Activated CD8-positive, alpha-beta memory T cell treated with anti-CD3 and anti-CD28 coated beads for 1 hour (primary cell): ENCODE results near the gene TCEAL9.
A peak's percentile ranks its signal among the peaks of the same experiment; 100 is the strongest.
"Not testable (repeated sequence)": the region's sequence is repeated elsewhere in the genome, so short reads cannot be mapped to it uniquely, and the experiment has no call there.

Source experiments
- DNase-seq, 2 donors: peaks; one replicate each; pipeline ENCODE4 v3.0.0-alpha.2; 2020; ENCODE audit warnings: low read depth in 1 of 2; ENCODE audit errors: extremely low read depth in 1 of 2

The TCEAL9 gene, protein sequence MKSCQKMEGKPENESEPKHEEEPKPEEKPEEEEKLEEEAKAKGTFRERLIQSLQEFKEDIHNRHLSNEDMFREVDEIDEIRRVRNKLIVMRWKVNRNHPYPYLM

GRCh38 chrX:103356130-103356798 is at the start of gene TCEAL9:
TSS of gene TCEAL9 (plus strand) at chrX:103356506. CDS start at chrX:103357685, 1,179 bp downstream.
- DNase-seq, result no peak

DNA sequence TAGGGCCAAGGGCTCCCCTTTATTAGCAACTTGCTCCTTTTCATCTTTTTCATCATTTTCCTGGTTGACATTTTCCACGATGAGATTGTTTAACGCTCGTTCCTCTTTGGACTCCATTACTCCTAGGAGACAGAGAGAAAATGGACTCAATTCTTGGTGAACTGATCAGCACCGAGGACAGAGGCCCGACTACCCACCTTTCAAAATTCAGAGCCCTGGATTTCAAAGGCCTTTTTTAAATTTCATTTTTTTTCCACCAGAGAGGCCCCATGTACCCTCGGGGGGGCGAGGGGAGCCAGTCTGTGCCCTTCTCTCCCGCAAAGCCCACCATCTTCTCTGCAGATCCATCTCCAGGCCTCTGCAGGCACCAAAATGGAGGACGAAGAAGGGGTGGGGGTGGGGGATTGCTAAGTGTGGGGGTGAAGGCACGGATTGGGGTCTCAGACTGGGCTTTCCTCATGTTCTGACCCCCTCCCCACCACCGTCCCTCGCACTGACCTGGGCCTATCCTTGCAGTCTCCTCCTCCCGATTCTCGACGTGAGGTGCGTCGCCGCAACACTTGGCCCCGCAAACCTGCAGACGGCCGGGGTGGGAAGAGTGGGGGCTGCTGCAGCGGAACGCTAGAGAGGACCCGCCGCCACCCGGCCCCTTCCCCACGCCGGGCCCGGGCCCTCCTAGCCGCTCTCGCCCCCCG is 46.3 kb upstream of the TCEAL9 start:
- DNase-seq, result no peak

- peak; percentile 55 to 69 for DNase-seq
Observed at GRCh38 chrX:103310555-103311398, 45.5 kb upstream of the TCEAL9 start, which contains the start of gene BEX2. TSS of gene BEX2 (minus strand) at chrX:103310990. CDS start at chrX:103309976, 1,014 bp downstream.

GRCh38 chrX:103311399-103311780 is 44.9 kb upstream of the TCEAL9 start:
- DNase-seq, result no peak

DNA sequence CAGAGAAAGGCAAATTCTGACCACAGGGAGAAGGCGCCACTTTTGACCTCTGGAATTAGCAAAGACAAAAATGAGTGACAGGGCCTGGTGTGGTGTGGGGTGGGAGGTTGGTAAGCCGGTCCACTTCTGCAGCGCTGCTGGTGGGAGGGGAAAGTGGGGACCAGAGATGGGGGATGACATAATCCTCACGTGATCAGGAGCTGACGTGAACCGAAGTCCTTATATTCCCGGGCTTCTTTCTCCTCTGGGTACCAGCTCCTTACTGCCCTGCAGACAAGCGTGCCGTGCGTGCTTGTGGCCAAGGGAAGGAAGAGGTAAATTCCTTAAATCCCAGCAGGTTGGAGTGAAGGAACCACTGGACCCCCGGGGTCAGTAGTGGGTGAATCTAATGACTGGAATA is 26.3 kb upstream of the TCEAL9 start, which contains the start of gene TCEAL7:
Gene TCEAL7 (plus strand): TSS at position 249 of the 400 bp plus-strand sequence. CDS start 1,165 bp downstream, outside the sequence.
- DNase-seq, result no peak

DNA sequence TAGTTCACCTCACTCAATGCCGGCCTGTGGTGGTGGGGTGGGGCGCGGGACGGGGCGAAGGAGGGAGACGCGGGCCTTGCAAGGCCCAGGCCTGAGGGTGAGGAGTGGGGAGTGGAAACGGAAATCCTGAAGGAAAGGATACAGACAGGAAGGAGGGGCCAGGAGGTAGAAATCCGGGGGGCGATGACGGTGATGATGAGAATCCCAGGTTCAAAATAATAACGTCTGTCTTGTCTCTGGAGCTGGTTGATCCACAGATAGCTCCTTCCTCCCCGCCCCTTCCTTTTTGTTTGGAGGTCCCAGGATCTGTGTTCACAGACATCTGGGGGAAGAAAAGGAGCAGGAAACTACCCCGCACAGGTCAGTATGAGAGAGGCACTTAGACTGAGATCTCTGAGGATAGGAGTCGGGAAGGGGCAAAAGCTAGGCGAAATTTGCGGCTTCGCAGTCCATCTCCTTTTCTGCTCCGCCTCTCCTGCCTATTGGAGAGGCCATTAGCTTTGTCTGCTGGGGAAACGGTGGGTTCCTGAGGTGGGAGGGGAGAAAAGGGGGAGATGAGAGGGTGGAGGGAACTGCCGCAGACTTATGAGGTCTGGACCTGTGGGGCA is 25.5 kb upstream of the TCEAL9 start:
- DNase-seq, result no peak

DNA sequence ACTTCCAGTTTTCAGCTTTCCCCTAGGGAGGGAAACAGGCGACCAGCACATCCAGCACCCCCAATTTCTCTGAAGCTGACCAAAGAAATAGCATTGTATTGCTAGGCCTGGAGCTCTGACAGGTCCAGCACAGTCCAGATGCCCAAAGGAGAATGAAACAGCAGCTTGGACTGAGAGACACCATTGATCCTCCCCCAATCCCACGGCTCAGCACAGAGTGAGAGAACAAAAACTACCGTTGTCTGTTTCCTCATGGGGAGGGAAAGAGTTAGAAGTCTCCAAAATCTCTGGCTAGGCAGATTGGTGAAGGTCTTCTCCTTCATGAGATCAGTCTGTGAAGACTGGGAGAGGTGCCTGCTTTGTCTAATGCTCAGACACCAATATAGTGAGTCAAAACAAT is 17.6 kb upstream of the TCEAL9 start:
- no peak for DNase-seq

GRCh38 chrX:103343105-103343504 is 13.2 kb upstream of the TCEAL9 start:
- no peak for DNase-seq

GRCh38 chrX:103344606-103345005 is 11.7 kb upstream of the TCEAL9 start:
- no peak for DNase-seq

- no peak for DNase-seq
Observed at GRCh38 chrX:103347682-103348397, 8.5 kb upstream of the TCEAL9 start.

DNA sequence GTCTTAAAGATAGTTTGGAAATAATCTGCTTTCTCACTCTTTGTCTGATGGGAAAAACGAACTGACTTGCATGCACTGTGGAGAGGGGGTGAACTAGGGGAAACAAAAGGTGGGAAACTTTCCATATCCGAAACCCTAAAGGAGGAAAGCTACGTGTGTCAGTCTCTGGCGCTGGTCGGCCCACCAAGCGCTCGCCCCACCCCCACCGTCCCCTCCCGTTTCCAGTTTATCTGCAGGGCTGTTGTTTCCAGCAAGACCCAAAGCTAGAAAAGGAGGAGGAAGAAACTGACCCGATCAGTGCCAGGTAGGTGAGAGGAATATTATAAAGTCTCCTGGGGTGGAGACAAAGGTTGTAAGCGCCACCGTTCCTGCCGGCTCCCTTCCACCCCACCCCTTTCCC is 552 bp downstream of the TCEAL9 start:
- DNase-seq, result no peak

- no peak for DNase-seq
Observed at GRCh38 chrX:103357871-103358270, 1.6 kb downstream of the TCEAL9 start.

DNA sequence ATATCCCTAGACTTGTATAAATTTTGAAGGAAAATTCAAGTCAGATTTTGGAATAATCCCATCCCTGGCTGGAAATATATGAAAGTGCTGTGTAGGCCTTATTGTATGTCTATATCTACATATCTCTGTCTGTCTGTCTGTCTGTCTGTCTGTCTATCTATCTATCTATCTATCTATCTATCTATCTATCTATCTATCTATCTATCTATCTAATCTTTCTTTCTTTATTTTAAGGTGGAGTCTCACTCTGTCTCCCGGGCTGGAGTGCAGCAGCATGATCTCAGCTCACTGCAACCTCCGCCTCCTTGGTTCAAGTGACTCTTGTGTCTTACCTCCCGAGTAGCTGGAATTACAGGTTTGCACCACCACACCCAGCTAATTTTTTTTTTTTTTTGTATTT is 3.3 kb downstream of the TCEAL9 start:
- not testable (repeated sequence) for DNase-seq

DNA sequence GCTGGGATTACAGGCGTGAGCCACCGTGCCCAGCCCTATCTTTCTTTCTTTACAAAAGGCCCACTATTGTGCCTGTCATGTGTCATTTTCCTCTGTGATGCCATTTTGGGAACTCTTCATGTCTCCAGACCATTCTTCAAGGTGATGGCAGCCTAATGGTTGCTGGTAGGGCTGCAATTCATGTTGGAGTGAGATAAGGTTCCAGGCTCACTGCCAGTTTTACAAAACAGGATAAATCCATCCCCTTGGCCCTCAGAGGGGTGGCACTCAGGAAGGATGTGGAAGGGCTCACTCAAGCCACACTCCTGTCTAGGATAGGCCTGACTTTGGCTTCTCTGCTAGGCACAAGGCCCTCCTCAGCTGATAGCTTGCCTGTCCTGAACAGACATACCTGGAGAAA is 3.8 kb downstream of the TCEAL9 start:
- no peak for DNase-seq

- DNase-seq, result no peak
Observed at GRCh38 chrX:103360916-103361315, 4.6 kb downstream of the TCEAL9 start.

DNA sequence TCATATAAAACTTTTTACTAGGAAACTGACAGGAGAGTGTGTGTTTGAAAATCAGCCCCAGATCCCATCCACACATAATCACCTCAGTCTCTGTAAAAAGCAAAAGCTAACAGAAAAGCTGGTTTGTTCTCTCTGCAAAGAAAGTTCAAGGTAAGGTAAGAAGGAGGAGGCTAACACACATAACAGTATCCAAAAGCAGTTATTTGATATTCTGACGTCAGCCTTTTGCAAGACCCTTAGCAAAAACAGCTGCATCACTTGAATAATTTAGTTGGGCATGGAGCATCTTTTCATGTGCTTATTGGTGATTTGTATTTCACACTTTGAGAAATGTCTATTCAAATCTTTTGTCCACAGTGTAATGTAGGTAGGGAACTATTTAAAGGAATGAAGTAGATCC is 5.5 kb downstream of the TCEAL9 start:
- DNase-seq, result no peak

GRCh38 chrX:103362474-103362873 is 6.2 kb downstream of the TCEAL9 start:
- no peak for DNase-seq

- DNase-seq, result no peak
Observed at GRCh38 chrX:103363046-103363445, 6.7 kb downstream of the TCEAL9 start.

- DNase-seq, result no peak
Observed at GRCh38 chrX:103367502-103367901, 11.2 kb downstream of the TCEAL9 start.

DNA sequence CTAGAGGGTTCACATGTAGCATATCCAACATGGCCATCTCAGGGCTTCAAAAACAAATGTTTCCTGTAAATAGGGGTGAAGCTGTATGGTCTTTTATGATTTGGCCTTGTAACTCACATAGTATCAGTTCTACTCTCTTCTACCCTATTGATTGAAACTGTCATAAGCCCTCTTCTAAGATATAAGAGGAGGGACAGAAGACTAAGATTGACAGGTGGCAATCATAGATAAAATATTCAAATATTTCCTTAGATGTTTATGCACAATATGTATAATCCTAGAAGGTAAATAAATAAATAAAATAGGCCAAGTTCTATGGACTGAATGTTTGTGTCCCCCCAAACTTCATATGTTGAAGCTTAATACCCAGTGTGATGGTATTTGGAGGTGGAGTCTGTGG is 13.2 kb downstream of the TCEAL9 start:
- no peak for DNase-seq
